Left colon (tissue), 2 donors: ENCODE measurements around the gene AGBL4. TPM values are rescaled to one million over a fixed set of nuclear protein-coding genes. Genes with fewer than 3 reads are reported as not detected.

Experiments
- ATAC-seq: fragments of 200-7000 bp; cut with Tn5 transposase; one replicate; pipeline ENCODE4 v1.9.1; 2020; ENCODE audit warnings: mild to moderate bottlenecking, moderate library complexity
- DNase-seq, 2 donors: peaks; one replicate each; pipeline ENCODE4 v3.0.0-alpha.2; 2020
- intact Hi-C, 2 donors: fragments of 100-400 bp; cut with DNase I in 1 of 2; cut with micrococcal nuclease in 1 of 2; formaldehyde crosslinking; loops; one replicate each; pipeline versions ENCODE4 v1.11.2 to v1.14.0; 2022; cut with DNase I, micrococcal nuclease
- total RNA-seq, 2 donors: library from RNA; stranded (reverse); fragmentation: NEBNext Ultra II Directional; extraction: Animal tissue kit (Norgen Biotek cat#: 25700); gene quantifications; one replicate each; pipeline ENCODE4 v1.2.1, GENCODE V29; 2021
- donor health status: DM: no; HTN: no; CAD: no.
- donor health status: DM: yes; HTN: yes; CAD: no.

The AGBL4 gene
- total RNA-seq, 2 donors from 2014 or later, result 0.47 TPM; not detected in 1

GRCh38 chr1:48692235-48692634, 1331.5 kb downstream of the AGBL4 start:
- no peak for ATAC-seq
- intact Hi-C loops, result loop anchor here in 1 of 2 donors (10.0 kb wide), 1 partner anchor 123 kb away; no protein-coding TSS in a partner anchor
- DNase-seq, result no peak

GRCh38 chr1:48691429-48692001, 1332.2 kb downstream of the AGBL4 start:
- ATAC-seq, result no peak
- intact Hi-C loops, result loop anchor here in 1 of 2 donors (10.0 kb wide), 1 partner anchor 123 kb away; no protein-coding TSS in a partner anchor
- DNase-seq, result no peak

- no peak for ATAC-seq
- intact Hi-C loops, result no loop called here
- DNase-seq, result no peak
Measured at GRCh38 chr1:48688102-48688760, 1335.5 kb downstream of the AGBL4 start.

GRCh38 chr1:48687282-48688045, 1336.3 kb downstream of the AGBL4 start:
- intact Hi-C loops, result no loop called here
- DNase-seq, result no peak
- no peak for ATAC-seq

- ATAC-seq (no peak), DNase-seq (no peak)
- intact Hi-C loops, result no loop called here
Measured at GRCh38 chr1:48686159-48686558, 1337.6 kb downstream of the AGBL4 start.

GRCh38 chr1:48684381-48684780, 1339.4 kb downstream of the AGBL4 start:
- DNase-seq (no peak), ATAC-seq (no peak)
- intact Hi-C loops, result no loop called here

GRCh38 chr1:48683839-48684238, 1339.9 kb downstream of the AGBL4 start:
- intact Hi-C loops, result no loop called here
- no peak for ATAC-seq
- DNase-seq, result no peak

GRCh38 chr1:48681476-48682305, 1342.1 kb downstream of the AGBL4 start:
- ATAC-seq, result no peak

GRCh38 chr1:48680411-48681035, 1343.2 kb downstream of the AGBL4 start:
- ATAC-seq (peak; percentile 28), DNase-seq (no peak)
- intact Hi-C loops, result no loop called here

More at GRCh38 chr1:48681476-48682305, 1342.1 kb downstream of the AGBL4 start:
- intact Hi-C loops, result no loop called here
- DNase-seq, result no peak

GRCh38 chr1:48679859-48680258, 1343.9 kb downstream of the AGBL4 start:
- intact Hi-C loops, result no loop called here
- peak; percentile 28 for ATAC-seq
- DNase-seq, result no peak

GRCh38 chr1:48678710-48679505, 1344.8 kb downstream of the AGBL4 start:
- intact Hi-C loops, result no loop called here
- ATAC-seq (no peak), DNase-seq (no peak)

GRCh38 chr1:48677306-48678287, 1346.2 kb downstream of the AGBL4 start:
- ATAC-seq (peak; percentile 91), DNase-seq (peak; percentile 58 to 81)
- intact Hi-C loops, result no loop called here

GRCh38 chr1:48676822-48677221, 1346.9 kb downstream of the AGBL4 start:
- ATAC-seq (no peak), DNase-seq (no peak)
- intact Hi-C loops, result no loop called here

GRCh38 chr1:48676376-48676775, 1347.4 kb downstream of the AGBL4 start:
- DNase-seq, result no peak
- ATAC-seq, result no peak
- intact Hi-C loops, result no loop called here

- no peak for DNase-seq
- no peak for ATAC-seq
- intact Hi-C loops, result no loop called here
Measured at GRCh38 chr1:48675251-48675650, 1348.5 kb downstream of the AGBL4 start.

- intact Hi-C loops, result no loop called here
- ATAC-seq, result no peak
- no peak for DNase-seq
Measured at GRCh38 chr1:48674641-48675040, 1349.1 kb downstream of the AGBL4 start.
